HEK293 (cell line): ENCODE results near the gene ZNF302.
A peak's percentile ranks its signal among the peaks of the same experiment; 100 is the strongest.

Source experiments
- GLIS1 ChIP-seq: fragments of 450-650 bp; formaldehyde crosslinking; IDR thresholded peaks from 2 replicates; pipeline ENCODE4 v1.5.1; 2016; ENCODE audit warnings: missing biosample characterization, missing genetic modification characterization
- HOXC10 ChIP-seq: sonication (generic); formaldehyde crosslinking; IDR thresholded peaks from 2 replicates; pipeline ENCODE4 v1.8.1; 2023; ENCODE audit warnings: mild to moderate bottlenecking, missing genetic modification reagents
- IKZF3 ChIP-seq: fragments of 450-650 bp; IDR thresholded peaks from 2 replicates; pipeline ENCODE4 v1.5.0; 2018; ENCODE audit warnings: missing biosample characterization, mild to moderate bottlenecking, missing genetic modification characterization, moderate library complexity
- MEIS1 ChIP-seq: sonication (generic); formaldehyde crosslinking; IDR thresholded peaks from 2 replicates; pipeline ENCODE4 v1.8.1; 2022; ENCODE audit warnings: missing genetic modification reagents, mild to moderate bottlenecking, borderline replicate concordance
- MZF1 ChIP-seq: fragments of 450-650 bp; formaldehyde crosslinking; IDR thresholded peaks from 2 replicates; pipeline ENCODE4 v1.5.1; 2017; ENCODE audit warnings: missing biosample characterization, missing genetic modification characterization, borderline replicate concordance
- PRDM1 ChIP-seq: fragments of 450-650 bp; formaldehyde crosslinking; IDR thresholded peaks from 2 replicates; pipeline ENCODE4; 2016; ENCODE audit warnings: missing biosample characterization, missing genetic modification characterization
- SP2 ChIP-seq: fragments of 450-650 bp; formaldehyde crosslinking; IDR thresholded peaks from 2 replicates; pipeline ENCODE4 v1.5.1; 2016; ENCODE audit warnings: missing biosample characterization, missing genetic modification characterization
- SP3 ChIP-seq: fragments of 450-650 bp; formaldehyde crosslinking; IDR thresholded peaks from 2 replicates; pipeline ENCODE4 v1.5.1; 2016; ENCODE audit warnings: missing biosample characterization, missing genetic modification characterization
- SP7 ChIP-seq: fragments of 450-650 bp; formaldehyde crosslinking; IDR thresholded peaks from 2 replicates; pipeline ENCODE4 v1.5.1; 2016; ENCODE audit warnings: missing biosample characterization, missing genetic modification characterization
- ZBTB44 ChIP-seq: fragments of 450-650 bp; IDR thresholded peaks from 2 replicates; pipeline ENCODE4 v1.5.1; 2018; ENCODE audit warnings: missing biosample characterization, mild to moderate bottlenecking, missing genetic modification characterization
- ZBTB7A ChIP-seq: fragments of 450-650 bp; formaldehyde crosslinking; IDR thresholded peaks from 2 replicates; pipeline ENCODE4 v1.5.1; 2016; ENCODE audit warnings: low read depth, missing biosample characterization, missing genetic modification characterization
- ZFP3 ChIP-seq: fragments of 450-650 bp; formaldehyde crosslinking; IDR thresholded peaks from 2 replicates; pipeline ENCODE4 v1.5.1; 2016; ENCODE audit warnings: low read depth, missing biosample characterization, missing genetic modification characterization
- ZFP69B ChIP-seq: fragments of 450-650 bp; formaldehyde crosslinking; IDR thresholded peaks from 2 replicates; pipeline ENCODE4 v1.5.1; 2016; ENCODE audit warnings: missing biosample characterization, missing genetic modification characterization
- ZNF133 ChIP-seq: fragments of 450-650 bp; formaldehyde crosslinking; IDR thresholded peaks from 2 replicates; pipeline ENCODE4 v1.5.1; 2016; ENCODE audit warnings: missing biosample characterization, missing genetic modification characterization
- ZNF155 ChIP-seq: fragments of 450-650 bp; formaldehyde crosslinking; IDR thresholded peaks from 2 replicates; pipeline ENCODE4 v1.5.1; 2016; ENCODE audit warnings: missing biosample characterization, missing genetic modification characterization
- ZNF2 ChIP-seq: fragments of 450-650 bp; formaldehyde crosslinking; IDR thresholded peaks from 2 replicates; pipeline ENCODE4 v1.5.1; 2016; ENCODE audit warnings: missing biosample characterization, missing genetic modification characterization
- ZNF211 ChIP-seq: fragments of 450-650 bp; formaldehyde crosslinking; IDR thresholded peaks from 2 replicates; pipeline ENCODE4 v1.5.1; 2016; ENCODE audit warnings: low read depth, missing biosample characterization, missing genetic modification characterization
- ZNF248 ChIP-seq: fragments of 450-650 bp; formaldehyde crosslinking; IDR thresholded peaks from 2 replicates; pipeline ENCODE4 v1.5.1; 2017; ENCODE audit warnings: missing biosample characterization, missing genetic modification characterization
- ZNF324 ChIP-seq: fragments of 450-650 bp; formaldehyde crosslinking; IDR thresholded peaks from 2 replicates; pipeline ENCODE4 v1.5.1; 2016; ENCODE audit warnings: missing biosample characterization, missing genetic modification characterization
- ZNF394 ChIP-seq: fragments of 450-650 bp; formaldehyde crosslinking; IDR thresholded peaks from 2 replicates; pipeline ENCODE4 v1.5.1; 2016; ENCODE audit warnings: missing biosample characterization, missing genetic modification characterization, mild to moderate bottlenecking, moderate library complexity, borderline replicate concordance
- ZNF423 ChIP-seq: fragments of 450-650 bp; formaldehyde crosslinking; IDR thresholded peaks from 2 replicates; pipeline ENCODE4 v1.5.1; 2016; ENCODE audit warnings: missing biosample characterization, missing genetic modification characterization
- ZNF488 ChIP-seq: fragments of 450-650 bp; formaldehyde crosslinking; IDR thresholded peaks from 2 replicates; pipeline ENCODE4 v1.5.1; 2016; ENCODE audit warnings: missing biosample characterization, missing genetic modification characterization
- ZNF529 ChIP-seq: fragments of 450-650 bp; formaldehyde crosslinking; IDR thresholded peaks from 2 replicates; pipeline ENCODE4 v1.5.1; 2017; ENCODE audit warnings: missing genetic modification characterization, missing biosample characterization; ENCODE audit not compliant: insufficient replicate concordance
- ZNF558 ChIP-seq: fragments of 450-650 bp; formaldehyde crosslinking; IDR thresholded peaks from 2 replicates; pipeline ENCODE4 v1.5.1; 2016; ENCODE audit warnings: missing biosample characterization, missing genetic modification characterization
- ZNF747 ChIP-seq: fragments of 450-650 bp; formaldehyde crosslinking; IDR thresholded peaks from 2 replicates; pipeline ENCODE4 v1.5.1; 2016; ENCODE audit warnings: missing biosample characterization, missing genetic modification characterization
- ZNF768 ChIP-seq: fragments of 450-650 bp; formaldehyde crosslinking; IDR thresholded peaks from 2 replicates; pipeline ENCODE4 v1.5.1; 2018; ENCODE audit warnings: missing biosample characterization, mild to moderate bottlenecking, missing genetic modification characterization
- ZNF776 ChIP-seq: fragments of 450-650 bp; formaldehyde crosslinking; IDR thresholded peaks from 2 replicates; pipeline ENCODE4 v1.5.0; 2017; ENCODE audit warnings: missing biosample characterization, missing genetic modification characterization, borderline replicate concordance
- TF ChIP-seq, protein P1 (sequence below): fragments of 450-650 bp; formaldehyde crosslinking; conservative IDR thresholded peaks from 2 replicates; pipeline ENCODE4 v1.5.1; 2016; ENCODE audit warnings: low read depth, missing biosample characterization, missing genetic modification characterization
- TF ChIP-seq, protein P2 (sequence below): fragments of 450-650 bp; formaldehyde crosslinking; IDR thresholded peaks from 2 replicates; pipeline ENCODE4 v1.5.1; 2016; ENCODE audit warnings: missing biosample characterization, missing genetic modification characterization
- TF ChIP-seq, protein P3 (sequence below): fragments of 450-650 bp; formaldehyde crosslinking; IDR thresholded peaks from 2 replicates; pipeline ENCODE4 v1.5.1; 2017; ENCODE audit warnings: missing biosample characterization, missing genetic modification characterization
- TF ChIP-seq, protein P4 (sequence below): fragments of 450-650 bp; formaldehyde crosslinking; optimal IDR thresholded peaks from 2 replicates; pipeline ENCODE3; 2016; ENCODE audit warnings: missing biosample characterization, mild to moderate bottlenecking, missing genetic modification characterization

Gene ZNF302

DNA sequence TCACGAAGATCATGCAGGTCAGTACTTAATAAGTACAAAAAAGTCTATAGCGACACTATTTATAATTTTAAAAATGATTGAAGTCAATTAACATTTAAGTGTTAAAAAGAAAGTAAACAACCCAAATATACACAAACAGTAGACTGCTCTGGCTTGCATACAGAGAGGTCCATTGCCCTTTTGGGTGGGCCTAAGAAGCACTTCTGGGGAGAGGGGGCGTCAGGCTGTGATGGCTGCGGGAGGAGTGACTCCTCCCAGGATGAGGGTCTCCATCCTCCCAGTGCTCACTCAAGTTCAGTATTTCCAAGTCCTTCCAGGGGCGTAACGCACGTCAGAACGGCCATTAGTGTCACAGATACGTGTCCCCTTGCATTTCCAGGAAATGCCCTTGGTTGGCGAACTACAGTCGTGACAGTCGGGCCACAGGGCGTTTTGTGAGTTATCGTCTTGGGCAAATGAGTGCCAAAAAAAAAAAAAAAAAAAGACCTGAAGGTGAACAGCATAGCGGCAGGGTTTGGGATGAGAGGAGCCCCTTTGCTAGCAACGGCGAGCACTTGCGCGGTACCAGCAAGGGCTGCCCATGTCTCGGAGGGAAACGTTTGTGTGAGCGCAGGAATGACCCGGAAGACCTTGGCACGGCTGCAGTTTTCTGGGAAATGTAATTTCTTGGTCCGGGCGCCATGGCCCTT lies 637 bp upstream of the ZNF302 start, which contains the start of gene SCGB2B2 (continued):
- TF ChIP-seq SP7 (tag by site-specific recombination): peak; percentile 96
- no peak for TF ChIP-seq MEIS1 (CRISPR knock-in tag)
- TF ChIP-seq IKZF3 (tag by site-specific recombination): peak; percentile 92
- 0 out of 2 replicates have a peak, but pooled peaks have one; percentile 30 for TF ChIP-seq ZNF133 (tag by site-specific recombination)
- no peak for TF ChIP-seq ZNF248 (tag by site-specific recombination)
- TF ChIP-seq SP2 (tag by site-specific recombination): no peak
- TF ChIP-seq, protein P1, sequence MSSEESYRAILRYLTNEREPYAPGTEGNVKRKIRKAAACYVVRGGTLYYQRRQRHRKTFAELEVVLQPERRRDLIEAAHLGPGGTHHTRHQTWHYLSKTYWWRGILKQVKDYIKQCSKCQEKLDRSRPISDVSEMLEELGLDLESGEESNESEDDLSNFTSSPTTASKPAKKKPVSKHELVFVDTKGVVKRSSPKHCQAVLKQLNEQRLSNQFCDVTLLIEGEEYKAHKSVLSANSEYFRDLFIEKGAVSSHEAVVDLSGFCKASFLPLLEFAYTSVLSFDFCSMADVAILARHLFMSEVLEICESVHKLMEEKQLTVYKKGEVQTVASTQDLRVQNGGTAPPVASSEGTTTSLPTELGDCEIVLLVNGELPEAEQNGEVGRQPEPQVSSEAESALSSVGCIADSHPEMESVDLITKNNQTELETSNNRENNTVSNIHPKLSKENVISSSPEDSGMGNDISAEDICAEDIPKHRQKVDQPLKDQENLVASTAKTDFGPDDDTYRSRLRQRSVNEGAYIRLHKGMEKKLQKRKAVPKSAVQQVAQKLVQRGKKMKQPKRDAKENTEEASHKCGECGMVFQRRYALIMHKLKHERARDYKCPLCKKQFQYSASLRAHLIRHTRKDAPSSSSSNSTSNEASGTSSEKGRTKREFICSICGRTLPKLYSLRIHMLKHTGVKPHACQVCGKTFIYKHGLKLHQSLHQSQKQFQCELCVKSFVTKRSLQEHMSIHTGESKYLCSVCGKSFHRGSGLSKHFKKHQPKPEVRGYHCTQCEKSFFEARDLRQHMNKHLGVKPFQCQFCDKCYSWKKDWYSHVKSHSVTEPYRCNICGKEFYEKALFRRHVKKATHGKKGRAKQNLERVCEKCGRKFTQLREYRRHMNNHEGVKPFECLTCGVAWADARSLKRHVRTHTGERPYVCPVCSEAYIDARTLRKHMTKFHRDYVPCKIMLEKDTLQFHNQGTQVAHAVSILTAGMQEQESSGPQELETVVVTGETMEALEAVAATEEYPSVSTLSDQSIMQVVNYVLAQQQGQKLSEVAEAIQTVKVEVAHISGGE: peak; percentile 100
- TF ChIP-seq, protein P2, sequence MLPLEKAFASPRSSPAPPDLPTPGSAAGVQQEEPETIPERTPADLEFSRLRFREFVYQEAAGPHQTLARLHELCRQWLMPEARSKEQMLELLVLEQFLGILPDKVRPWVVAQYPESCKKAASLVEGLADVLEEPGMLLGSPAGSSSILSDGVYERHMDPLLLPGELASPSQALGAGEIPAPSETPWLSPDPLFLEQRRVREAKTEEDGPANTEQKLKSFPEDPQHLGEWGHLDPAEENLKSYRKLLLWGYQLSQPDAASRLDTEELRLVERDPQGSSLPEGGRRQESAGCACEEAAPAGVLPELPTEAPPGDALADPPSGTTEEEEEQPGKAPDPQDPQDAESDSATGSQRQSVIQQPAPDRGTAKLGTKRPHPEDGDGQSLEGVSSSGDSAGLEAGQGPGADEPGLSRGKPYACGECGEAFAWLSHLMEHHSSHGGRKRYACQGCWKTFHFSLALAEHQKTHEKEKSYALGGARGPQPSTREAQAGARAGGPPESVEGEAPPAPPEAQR (tag by site-specific recombination): peak; percentile 97
- TF ChIP-seq ZNF768 (tag by site-specific recombination): no peak
- peak; percentile 99 for TF ChIP-seq ZNF2 (tag by site-specific recombination)
- TF ChIP-seq ZNF529 (tag by site-specific recombination): no peak
- TF ChIP-seq ZNF423: no peak
- TF ChIP-seq ZBTB44 (tag by site-specific recombination): peak; percentile 78
- peak; percentile 81 for TF ChIP-seq ZBTB7A
- TF ChIP-seq ZFP69B: peak; percentile 95
- TF ChIP-seq ZNF747 (tag by site-specific recombination): no peak
- no peak for TF ChIP-seq ZNF155 (tag by site-specific recombination)
- TF ChIP-seq ZFP3 (tag by site-specific recombination): peak; percentile 64; the same call in 1 of the 2 replicates
- TF ChIP-seq ZNF558 (tag by site-specific recombination): peak; percentile 84
- TF ChIP-seq GLIS1 (tag by site-specific recombination): no peak
- TF ChIP-seq ZNF394 (tag by site-specific recombination): peak; percentile 78; the same call in 1 of the 2 replicates
- TF ChIP-seq SP3 (tag by site-specific recombination): peak; percentile 85
- peak; percentile 99 for TF ChIP-seq ZNF324 (tag by site-specific recombination)
- TF ChIP-seq PRDM1 (tag by site-specific recombination): no peak; the same call in 1 of the 2 replicates
- TF ChIP-seq ZNF211 (tag by site-specific recombination): no peak
- TF ChIP-seq, protein P3, sequence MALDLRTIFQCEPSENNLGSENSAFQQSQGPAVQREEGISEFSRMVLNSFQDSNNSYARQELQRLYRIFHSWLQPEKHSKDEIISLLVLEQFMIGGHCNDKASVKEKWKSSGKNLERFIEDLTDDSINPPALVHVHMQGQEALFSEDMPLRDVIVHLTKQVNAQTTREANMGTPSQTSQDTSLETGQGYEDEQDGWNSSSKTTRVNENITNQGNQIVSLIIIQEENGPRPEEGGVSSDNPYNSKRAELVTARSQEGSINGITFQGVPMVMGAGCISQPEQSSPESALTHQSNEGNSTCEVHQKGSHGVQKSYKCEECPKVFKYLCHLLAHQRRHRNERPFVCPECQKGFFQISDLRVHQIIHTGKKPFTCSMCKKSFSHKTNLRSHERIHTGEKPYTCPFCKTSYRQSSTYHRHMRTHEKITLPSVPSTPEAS (tag by site-specific recombination): peak; percentile 83
- TF ChIP-seq HOXC10 (CRISPR knock-in tag): no peak
- TF ChIP-seq ZNF776 (tag by site-specific recombination): no peak
- peak; percentile 59; the same call in 1 of the 2 replicates for TF ChIP-seq MZF1
- TF ChIP-seq ZNF488: no peak
- TF ChIP-seq, protein P4, sequence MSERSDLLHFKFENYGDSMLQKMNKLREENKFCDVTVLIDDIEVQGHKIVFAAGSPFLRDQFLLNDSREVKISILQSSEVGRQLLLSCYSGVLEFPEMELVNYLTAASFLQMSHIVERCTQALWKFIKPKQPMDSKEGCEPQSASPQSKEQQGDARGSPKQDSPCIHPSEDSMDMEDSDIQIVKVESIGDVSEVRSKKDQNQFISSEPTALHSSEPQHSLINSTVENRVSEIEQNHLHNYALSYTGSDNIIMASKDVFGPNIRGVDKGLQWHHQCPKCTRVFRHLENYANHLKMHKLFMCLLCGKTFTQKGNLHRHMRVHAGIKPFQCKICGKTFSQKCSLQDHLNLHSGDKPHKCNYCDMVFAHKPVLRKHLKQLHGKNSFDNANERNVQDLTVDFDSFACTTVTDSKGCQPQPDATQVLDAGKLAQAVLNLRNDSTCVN: no peak
